Activated naive CD4-positive, alpha-beta T cell treated with anti-CD3 and anti-CD28 coated beads, Interleukin-2, amount 10 ng/mL, durations not matched to agents 7 days and 5 days (primary cell): ENCODE data around the gene ARHGAP24.
"Not testable (repeated sequence)": the region's sequence is repeated elsewhere in the genome, so short reads cannot be mapped to it uniquely, and the experiment has no call there.

Source experiments
- CTCF ChIA-PET: fragments of 350-600 bp; sonication (Branson Sonifier 250); formaldehyde crosslinking; loops from one replicate; lab custom pipeline; 2021; ENCODE audit warnings: antibody characterized with exemption; lab: Charles Lee
- DNase-seq: peaks from one replicate; pipeline ENCODE4 v3.0.0-alpha.2; 2020
- H3K27ac Mint-ChIP-seq: one replicate; pipeline ENCODE4 v1.8.0; 2021; ENCODE audit warnings: mild to moderate bottlenecking, moderate library complexity, mixed read lengths
- H3K27me3 Mint-ChIP-seq: one replicate; pipeline ENCODE4 v1.8.0; 2021; ENCODE audit warnings: mild to moderate bottlenecking, mixed read lengths
- H3K36me3 Mint-ChIP-seq: one replicate; pipeline ENCODE4 v1.8.0; 2021; ENCODE audit warnings: mixed read lengths
- H3K4me1 Mint-ChIP-seq: one replicate; pipeline ENCODE4 v1.8.0; 2021; ENCODE audit warnings: mixed read lengths
- H3K4me3 Mint-ChIP-seq: one replicate; pipeline ENCODE4 v1.8.0; 2021; ENCODE audit warnings: mild to moderate bottlenecking, moderate library complexity, mixed read lengths
- H3K9me3 Mint-ChIP-seq: one replicate; pipeline ENCODE4 v1.8.0; 2021; ENCODE audit warnings: mixed read lengths

Gene ARHGAP24

GRCh38 chr4:85913931-85914694, 439.2 kb downstream of the ARHGAP24 start:
- Mint-ChIP-seq H3K27me3 (no peaks in the 10 kb centered on the region), H3K9me3 (peaks cover 2% of the 10 kb centered on the region), H3K27ac (no peak overlapping the region), H3K4me3 (no peak overlapping the region), H3K36me3 (no peaks in the 10 kb centered on the region), H3K4me1 (no peaks in the 10 kb centered on the region)
- no peak for DNase-seq
- CTCF ChIA-PET, result no interaction called here

GRCh38 chr4:85915570-85915969, 440.6 kb downstream of the ARHGAP24 start:
- H3K4me3 Mint-ChIP-seq, DNase-seq, H3K27ac Mint-ChIP-seq, H3K36me3 Mint-ChIP-seq, H3K4me1 Mint-ChIP-seq, CTCF ChIA-PET, H3K9me3 Mint-ChIP-seq, H3K27me3 Mint-ChIP-seq: not testable (repeated sequence)

DNA sequence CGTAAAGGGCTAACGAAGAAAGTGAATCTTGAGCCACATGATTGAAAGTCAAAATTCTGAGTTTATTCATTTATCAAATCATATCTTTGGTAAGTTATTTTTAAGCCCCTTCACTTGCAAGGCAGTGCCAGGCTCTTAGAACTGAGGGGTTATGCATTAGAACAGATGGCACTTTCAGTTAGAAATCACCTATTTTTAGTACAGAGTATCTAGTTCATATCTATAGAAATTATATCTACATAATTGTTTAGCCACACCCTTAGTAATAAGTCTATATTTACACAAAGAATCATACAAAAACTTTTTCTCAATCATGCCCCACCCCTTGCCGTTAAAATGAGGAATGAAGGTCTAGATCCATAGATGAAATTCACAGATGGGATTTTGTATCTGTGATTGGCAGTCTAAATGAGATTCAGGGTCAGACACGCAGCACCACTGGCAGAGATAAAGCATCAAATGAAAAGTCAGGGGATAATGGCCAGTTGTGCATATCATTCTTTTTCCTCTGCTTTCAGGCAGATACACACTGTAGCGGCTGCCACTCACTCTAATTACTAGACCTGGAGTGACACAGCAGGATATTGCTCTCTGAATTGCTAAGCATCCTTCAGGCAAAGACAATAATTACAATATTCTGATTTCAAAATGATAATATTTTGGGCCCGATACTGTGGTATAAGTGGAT, 444.4 kb downstream of the ARHGAP24 start:
- Mint-ChIP-seq H3K27ac (no peak overlapping the region), H3K9me3 (peaks cover 2% of the 10 kb centered on the region), H3K4me1 (no peaks in the 10 kb centered on the region), H3K4me3 (no peak overlapping the region), H3K27me3 (no peaks in the 10 kb centered on the region), H3K36me3 (no peaks in the 10 kb centered on the region)
- CTCF ChIA-PET, result no interaction called here
- DNase-seq, result no peak

- H3K9me3 Mint-ChIP-seq, result no peaks in the 10 kb centered on the region
- peaks cover 4% of the 10 kb centered on the region for H3K27me3 Mint-ChIP-seq
- CTCF ChIA-PET, result no interaction called here
- no peak overlapping the region for H3K4me3 Mint-ChIP-seq
- DNase-seq, result no peak
- no peaks in the 10 kb centered on the region for H3K36me3 Mint-ChIP-seq
- no peak overlapping the region for H3K27ac Mint-ChIP-seq
- no peaks in the 10 kb centered on the region for H3K4me1 Mint-ChIP-seq
Measured at GRCh38 chr4:85925071-85925470, 450.1 kb downstream of the ARHGAP24 start.

GRCh38 chr4:85928775-85929591, 454.0 kb downstream of the ARHGAP24 start:
- Mint-ChIP-seq H3K27ac (no peak overlapping the region), H3K27me3 (peaks cover 6% of the 10 kb centered on the region), H3K4me3 (no peak overlapping the region), H3K36me3 (no peaks in the 10 kb centered on the region), H3K9me3 (no peaks in the 10 kb centered on the region), H3K4me1 (no peaks in the 10 kb centered on the region)
- DNase-seq, result no peak
- CTCF ChIA-PET, result no interaction called here

GRCh38 chr4:85929961-85930665, 455.2 kb downstream of the ARHGAP24 start:
- no peak overlapping the region for H3K27ac Mint-ChIP-seq
- H3K4me3 Mint-ChIP-seq, result no peak overlapping the region
- CTCF ChIA-PET, result no interaction called here
- no peaks in the 10 kb centered on the region for H3K9me3 Mint-ChIP-seq
- peaks cover 6% of the 10 kb centered on the region for H3K27me3 Mint-ChIP-seq
- H3K4me1 Mint-ChIP-seq, result no peaks in the 10 kb centered on the region
- no peaks in the 10 kb centered on the region for H3K36me3 Mint-ChIP-seq
- DNase-seq, result no peak

DNA sequence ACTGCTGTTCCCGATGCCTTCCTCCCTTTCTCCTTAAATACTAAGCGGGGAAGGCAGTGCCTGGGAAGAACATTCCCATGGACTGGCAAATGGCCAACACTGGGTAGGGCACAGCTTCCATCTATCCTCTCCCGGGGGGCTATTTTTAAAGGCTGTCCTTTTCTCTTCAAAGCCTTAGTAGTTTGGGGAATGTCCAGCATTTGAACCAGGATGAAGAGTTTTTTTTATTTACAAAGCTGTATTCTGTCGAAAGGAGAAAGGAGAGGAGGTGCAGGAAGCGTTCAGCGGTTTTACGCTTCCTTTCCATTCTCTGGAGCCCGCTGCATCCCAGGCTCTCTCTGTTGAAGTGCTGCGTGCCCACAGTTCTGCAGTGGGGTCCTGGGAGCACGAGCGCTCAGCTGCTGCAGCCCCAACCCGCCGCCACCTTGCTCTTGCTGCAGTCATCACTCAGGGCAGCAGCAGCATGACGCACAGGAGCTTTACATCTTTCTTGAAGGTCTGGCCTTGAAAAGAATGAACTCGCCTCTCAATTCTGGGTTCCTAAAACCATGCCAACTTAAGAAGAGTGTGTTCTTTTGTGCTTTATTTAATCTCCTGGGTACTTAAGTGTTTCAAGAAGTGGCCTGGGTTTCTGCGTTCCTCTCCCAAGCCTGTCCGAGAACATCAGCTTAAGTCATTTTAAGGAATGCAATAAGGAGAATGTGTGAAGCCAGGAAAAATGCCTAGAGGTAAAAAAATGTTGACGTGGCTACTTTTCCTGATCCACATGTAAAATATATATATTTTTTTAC, 457.7 kb downstream of the ARHGAP24 start:
- H3K9me3 Mint-ChIP-seq, result no peaks in the 10 kb centered on the region
- no peak overlapping the region for H3K4me3 Mint-ChIP-seq
- peaks cover 6% of the 10 kb centered on the region for H3K27me3 Mint-ChIP-seq
- CTCF ChIA-PET, result no interaction called here
- H3K27ac Mint-ChIP-seq, result no peak overlapping the region
- no peaks in the 10 kb centered on the region for H3K36me3 Mint-ChIP-seq
- no peaks in the 10 kb centered on the region for H3K4me1 Mint-ChIP-seq
- DNase-seq, result no peak

- peaks cover 6% of the 10 kb centered on the region for H3K27me3 Mint-ChIP-seq
- H3K4me1 Mint-ChIP-seq, result no peaks in the 10 kb centered on the region
- no peaks in the 10 kb centered on the region for H3K36me3 Mint-ChIP-seq
- no peak for DNase-seq
- H3K4me3 Mint-ChIP-seq, result no peak overlapping the region
- no peak overlapping the region for H3K27ac Mint-ChIP-seq
- H3K9me3 Mint-ChIP-seq, result no peaks in the 10 kb centered on the region
- CTCF ChIA-PET, result no interaction called here
Measured at GRCh38 chr4:85933291-85933640, 458.3 kb downstream of the ARHGAP24 start.

GRCh38 chr4:85937507-85937906, 462.6 kb downstream of the ARHGAP24 start:
- CTCF ChIA-PET, result no interaction called here
- Mint-ChIP-seq H3K9me3 (no peaks in the 10 kb centered on the region), H3K36me3 (no peaks in the 10 kb centered on the region), H3K4me3 (no peak overlapping the region), H3K27ac (no peak overlapping the region), H3K4me1 (no peaks in the 10 kb centered on the region), H3K27me3 (no peaks in the 10 kb centered on the region)
- DNase-seq, result no peak

DNA sequence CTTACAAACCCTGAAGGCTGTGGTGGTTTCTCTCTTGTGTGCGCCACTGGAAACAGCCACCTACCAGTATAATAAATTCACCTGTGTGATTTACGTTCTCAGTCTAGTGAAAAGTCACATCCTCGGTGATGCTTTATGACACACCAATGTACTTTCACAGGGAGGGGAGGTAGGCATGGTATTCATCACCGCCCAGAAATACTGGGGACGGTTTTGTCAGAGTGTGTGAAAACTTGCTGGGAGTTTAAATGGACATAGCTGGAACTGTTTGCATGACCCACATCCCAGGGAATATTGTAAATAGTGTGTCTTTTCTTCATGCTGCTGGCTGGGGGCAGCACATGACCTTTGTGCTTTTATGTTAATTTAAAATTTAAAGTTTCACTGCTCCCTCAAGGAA, 463.1 kb downstream of the ARHGAP24 start:
- Mint-ChIP-seq H3K27ac (no peak overlapping the region), H3K36me3 (no peaks in the 10 kb centered on the region), H3K9me3 (no peaks in the 10 kb centered on the region), H3K27me3 (no peaks in the 10 kb centered on the region), H3K4me3 (no peak overlapping the region), H3K4me1 (no peaks in the 10 kb centered on the region)
- DNase-seq, result no peak
- CTCF ChIA-PET, result no interaction called here

DNA sequence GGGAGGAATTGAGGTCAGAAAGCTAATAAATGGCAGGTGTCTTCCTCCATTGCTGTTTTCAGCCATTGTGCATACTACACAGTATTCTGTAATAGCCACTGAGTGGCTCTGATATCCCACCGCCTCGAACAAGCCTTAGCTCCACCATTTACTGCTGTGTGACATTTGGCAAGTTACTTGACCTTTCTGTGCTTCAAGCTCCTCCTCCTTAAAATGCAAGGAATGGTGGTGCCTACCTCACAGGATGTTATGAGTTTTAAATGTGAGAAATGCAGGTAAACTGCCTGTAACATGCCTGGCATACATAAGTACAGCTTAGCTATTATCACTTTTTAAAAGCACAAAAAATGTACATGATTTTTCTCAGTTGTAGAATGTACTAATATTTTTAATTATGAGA, 464.0 kb downstream of the ARHGAP24 start:
- Mint-ChIP-seq H3K4me1 (no peaks in the 10 kb centered on the region), H3K36me3 (no peaks in the 10 kb centered on the region), H3K27ac (no peak overlapping the region), H3K9me3 (peaks cover under 1% of the 10 kb centered on the region), H3K27me3 (no peaks in the 10 kb centered on the region), H3K4me3 (no peak overlapping the region)
- no peak for DNase-seq
- CTCF ChIA-PET, result no interaction called here

- H3K27ac Mint-ChIP-seq, result no peak overlapping the region
- peaks cover 2% of the 10 kb centered on the region for H3K9me3 Mint-ChIP-seq
- no peak for DNase-seq
- no peak overlapping the region for H3K4me3 Mint-ChIP-seq
- no peaks in the 10 kb centered on the region for H3K27me3 Mint-ChIP-seq
- CTCF ChIA-PET, result no interaction called here
- H3K4me1 Mint-ChIP-seq, result no peaks in the 10 kb centered on the region
- H3K36me3 Mint-ChIP-seq, result no peaks in the 10 kb centered on the region
Measured at GRCh38 chr4:85939595-85939994, 464.6 kb downstream of the ARHGAP24 start.

- H3K27ac Mint-ChIP-seq, result no peak overlapping the region
- CTCF ChIA-PET, result no interaction called here
Measured at GRCh38 chr4:85940151-85940550, 465.2 kb downstream of the ARHGAP24 start.

More at GRCh38 chr4:85940151-85940550, 465.2 kb downstream of the ARHGAP24 start:
- Mint-ChIP-seq H3K9me3 (peaks cover 2% of the 10 kb centered on the region), H3K27me3 (no peaks in the 10 kb centered on the region), H3K4me3 (no peak overlapping the region), H3K4me1 (no peaks in the 10 kb centered on the region), H3K36me3 (no peaks in the 10 kb centered on the region)
- DNase-seq, result no peak
